Activated CD8-positive, alpha-beta T cell treated with anti-CD3 and anti-CD28 coated beads, Interleukin-2, amount 10 ng/mL, durations not matched to agents 7 days and 5 days (primary cell): ENCODE data around the gene CYTIP. TPM values are rescaled to one million over a fixed set of nuclear protein-coding genes. Genes with fewer than 3 reads are reported as not detected.
A peak's percentile ranks its signal among the peaks of the same experiment; 100 is the strongest.

Experiments
- ATAC-seq: fragments of 150-1000 bp; cut with Tn5 transposase; one replicate; pipeline ENCODE4 v1.10.0; 2021; ENCODE audit warnings: moderate library complexity
- CTCF ChIA-PET: fragments of 350-600 bp; sonication (Branson Sonifier 250); formaldehyde crosslinking; loops from one replicate; lab custom pipeline; 2021; ENCODE audit warnings: antibody characterized with exemption; lab: Charles Lee
- POLR2A ChIA-PET: fragments of 350-600 bp; sonication (Branson Sonifier 250); formaldehyde crosslinking; loops from one replicate; lab custom pipeline; 2021; ENCODE audit warnings: antibody characterized with exemption; lab: Charles Lee
- DNase-seq: peaks from one replicate; pipeline ENCODE4 v3.0.0-alpha.2; 2020
- H3K27ac Mint-ChIP-seq: one replicate; pipeline ENCODE4 v1.8.0; 2021; ENCODE audit warnings: mild to moderate bottlenecking, mixed read lengths
- H3K27me3 Mint-ChIP-seq: one replicate; pipeline ENCODE4 v1.8.0; 2021; ENCODE audit warnings: low read depth, mixed read lengths
- H3K36me3 Mint-ChIP-seq: one replicate; pipeline ENCODE4 v1.8.0; 2021; ENCODE audit warnings: low read depth, mixed read lengths
- H3K4me1 Mint-ChIP-seq: one replicate; pipeline ENCODE4 v1.8.0; 2021; ENCODE audit warnings: low read depth, mixed read lengths
- H3K4me3 Mint-ChIP-seq: one replicate; pipeline ENCODE4 v1.8.0; 2021; ENCODE audit warnings: mild to moderate bottlenecking, mixed read lengths
- H3K9me3 Mint-ChIP-seq: one replicate; pipeline ENCODE4 v1.8.0; 2022; ENCODE audit warnings: mixed read lengths; ENCODE audit not compliant: insufficient read depth
- total RNA-seq, 2 experiments: library from RNA; stranded (reverse); gene quantifications; one replicate each; pipeline ENCODE4 v1.2.3, GENCODE V29; 2021

The CYTIP gene
- total RNA-seq, 2 experiments from 2014 or later: 222 to 227 TPM

GRCh38 chr2:157477919-157478318 is 34.0 kb upstream of the CYTIP start:
- Mint-ChIP-seq H3K4me3 (no peak overlapping the region), H3K9me3 (peaks cover 9% of the 10 kb centered on the region), H3K4me1 (peaks cover 93% of the 10 kb centered on the region), H3K27me3 (no peaks in the 10 kb centered on the region), H3K36me3 (peaks cover 19% of the 10 kb centered on the region), H3K27ac (peak overlapping the region; percentile 88)
- DNase-seq: no peak
- no peak for ATAC-seq
- ChIA-PET POLR2A (interaction anchor here (0.9 to 3.1 kb wide), 9 partner anchors 8 to 58 kb away, joined by 3 to 31 read pairs (median 5); partner anchors contain the start of gene CYTIP), CTCF (interaction anchor here (0.6 to 5.0 kb wide), 13 partner anchors 8 to 175 kb away, joined by 3 to 26 read pairs (median 4); no protein-coding TSS in a partner anchor)

- Mint-ChIP-seq H3K27ac (peak overlapping the region; percentile 88), H3K27me3 (no peaks in the 10 kb centered on the region), H3K4me3 (peak overlapping the region; percentile 67), H3K4me1 (peaks cover 93% of the 10 kb centered on the region), H3K36me3 (peaks cover 19% of the 10 kb centered on the region), H3K9me3 (peaks cover 9% of the 10 kb centered on the region)
- ChIA-PET CTCF (interaction anchor here (0.6 to 5.0 kb wide), 16 partner anchors 9 to 175 kb away, joined by 3 to 26 read pairs (median 4); no protein-coding TSS in a partner anchor), POLR2A (interaction anchor here (0.6 to 3.1 kb wide), 13 partner anchors 9 to 167 kb away, joined by 3 to 31 read pairs (median 5); partner anchors contain the start of gene CYTIP)
- ATAC-seq: peak; percentile 66
- DNase-seq: no peak
Measured at GRCh38 chr2:157476953-157477709, 33.2 kb upstream of the CYTIP start.

DNA sequence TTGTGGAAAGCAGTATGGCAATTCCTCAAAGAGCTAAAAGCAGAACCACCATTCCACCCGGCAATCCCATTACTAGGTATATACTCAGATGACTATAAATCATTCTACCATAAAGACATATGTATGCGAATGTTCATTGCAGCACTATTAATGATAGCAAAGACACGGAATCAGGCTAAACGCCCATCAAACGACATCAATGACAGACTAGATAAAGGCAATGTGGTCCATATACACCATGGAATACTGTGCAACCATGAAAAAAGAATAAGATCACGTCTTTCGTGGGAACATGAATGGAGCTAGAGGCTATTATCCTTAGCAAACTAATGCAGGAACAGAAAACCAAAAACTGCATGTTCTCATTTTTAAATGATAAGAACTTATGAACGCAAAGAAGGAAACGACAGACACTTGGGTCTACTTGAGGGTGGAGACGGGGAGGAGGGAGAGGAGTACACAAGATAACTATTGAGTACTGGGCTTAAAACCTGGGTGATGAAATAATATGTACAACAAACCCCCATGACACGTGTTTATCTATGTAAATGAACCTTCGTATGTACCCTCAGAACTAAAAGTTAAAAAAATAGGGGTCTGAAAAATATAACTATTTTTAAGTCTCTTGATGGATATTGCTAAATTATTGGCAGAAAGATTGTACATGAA is 32.0 kb upstream of the CYTIP start:
- no peak for ATAC-seq
- peak overlapping the region; percentile 18 for H3K27ac Mint-ChIP-seq
- DNase-seq: no peak
- H3K9me3 Mint-ChIP-seq: peaks cover 9% of the 10 kb centered on the region
- no peak overlapping the region for H3K4me3 Mint-ChIP-seq
- CTCF ChIA-PET: interaction anchor here (1.0 to 2.2 kb wide), 3 partner anchors 9 to 36 kb away, joined by 3 to 8 read pairs (median 6); no protein-coding TSS in a partner anchor
- H3K36me3 Mint-ChIP-seq: peaks cover 21% of the 10 kb centered on the region
- peaks cover 92% of the 10 kb centered on the region for H3K4me1 Mint-ChIP-seq
- no peaks in the 10 kb centered on the region for H3K27me3 Mint-ChIP-seq
- POLR2A ChIA-PET: interaction anchor here (1.0 to 4.0 kb wide), 4 partner anchors 32 to 57 kb away, joined by 4 to 30 read pairs (median 4); partner anchors contain the start of gene CYTIP

GRCh38 chr2:157473581-157473980 is 29.7 kb upstream of the CYTIP start:
- ChIA-PET POLR2A (interaction anchor here (0.7 to 4.0 kb wide), 7 partner anchors 16 to 60 kb away, joined by 3 to 30 read pairs (median 4); partner anchors contain the start of gene CYTIP), CTCF (interaction anchor here (0.8 to 3.4 kb wide), 8 partner anchors 9 to 146 kb away, joined by 3 to 13 read pairs (median 6); no protein-coding TSS in a partner anchor)
- ATAC-seq: no peak
- H3K4me3 Mint-ChIP-seq: no peak overlapping the region
- peaks cover 1% of the 10 kb centered on the region for H3K9me3 Mint-ChIP-seq
- H3K27ac Mint-ChIP-seq: peak overlapping the region; percentile 78
- no peak for DNase-seq
- peaks cover 90% of the 10 kb centered on the region for H3K4me1 Mint-ChIP-seq
- H3K36me3 Mint-ChIP-seq: peaks cover 11% of the 10 kb centered on the region
- H3K27me3 Mint-ChIP-seq: no peaks in the 10 kb centered on the region

DNA sequence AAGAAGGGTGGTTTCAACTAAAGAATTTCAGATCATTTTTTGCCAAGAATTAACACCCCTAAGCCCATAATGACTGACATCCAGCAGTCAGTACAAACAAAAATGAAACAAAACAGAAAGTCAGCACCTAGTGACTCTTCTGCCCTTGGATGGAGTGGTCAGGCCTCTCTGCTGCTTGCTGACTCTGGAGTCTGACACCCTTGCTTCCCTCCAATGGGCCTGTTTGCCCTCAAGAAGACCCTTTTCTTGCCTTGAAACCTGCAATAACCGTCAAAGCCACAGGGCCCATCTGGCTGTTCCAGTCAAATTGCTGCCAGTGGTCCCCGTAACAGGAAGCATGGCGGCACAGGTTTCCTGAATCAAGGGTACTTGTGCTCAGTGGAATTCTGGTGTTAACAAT is 27.2 kb upstream of the CYTIP start:
- Mint-ChIP-seq H3K4me3 (peak overlapping the region; percentile 72), H3K9me3 (no peaks in the 10 kb centered on the region), H3K4me1 (peaks cover 93% of the 10 kb centered on the region), H3K36me3 (peaks cover 24% of the 10 kb centered on the region), H3K27me3 (no peaks in the 10 kb centered on the region), H3K27ac (peak overlapping the region; percentile 85)
- CTCF ChIA-PET: interaction anchor here (1.3 to 2.5 kb wide), 5 partner anchors 8 to 138 kb away, joined by 3 to 9 read pairs (median 6); no protein-coding TSS in a partner anchor
- ATAC-seq (peak; percentile 28), DNase-seq (peak; percentile 49)
- POLR2A ChIA-PET: interaction anchor here (0.6 to 7.4 kb wide), 3 partner anchors 9 to 145 kb away, joined by 3 to 258 read pairs (median 33); partner anchors contain the start of genes CYTIP and ERMN

DNA sequence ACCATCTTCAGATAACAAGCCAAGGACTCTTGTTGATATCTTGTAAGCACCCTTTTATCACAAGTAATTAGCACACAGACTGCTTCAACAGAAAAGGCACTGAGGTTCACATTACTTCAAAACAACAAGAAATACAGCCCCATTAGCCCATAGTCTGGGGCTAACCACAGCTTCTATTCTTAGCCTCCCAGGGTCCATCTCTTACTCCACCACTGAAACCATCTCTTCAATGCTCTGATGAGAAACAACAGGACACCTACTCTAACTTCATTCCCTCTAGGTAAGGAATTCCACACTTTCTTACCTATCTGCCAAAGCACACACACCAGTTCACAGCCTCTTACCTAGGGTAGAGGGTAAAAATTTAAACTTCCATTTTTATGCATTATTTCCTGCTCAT is 26.4 kb upstream of the CYTIP start:
- H3K27me3 Mint-ChIP-seq: no peaks in the 10 kb centered on the region
- H3K4me1 Mint-ChIP-seq: peaks cover 93% of the 10 kb centered on the region
- H3K4me3 Mint-ChIP-seq: peak overlapping the region; percentile 72
- POLR2A ChIA-PET: interaction anchor here (1.5 to 7.4 kb wide), 7 partner anchors 10 to 57 kb away, joined by 6 to 258 read pairs (median 9); partner anchors contain the start of gene CYTIP
- H3K27ac Mint-ChIP-seq: peak overlapping the region; percentile 99
- DNase-seq (no peak), ATAC-seq (peak; percentile 9)
- H3K9me3 Mint-ChIP-seq: no peaks in the 10 kb centered on the region
- CTCF ChIA-PET: interaction anchor here (1.0 to 4.4 kb wide), 15 partner anchors 9 to 168 kb away, joined by 3 to 17 read pairs (median 3); partner anchors contain the start of gene CYTIP
- peaks cover 30% of the 10 kb centered on the region for H3K36me3 Mint-ChIP-seq

DNA sequence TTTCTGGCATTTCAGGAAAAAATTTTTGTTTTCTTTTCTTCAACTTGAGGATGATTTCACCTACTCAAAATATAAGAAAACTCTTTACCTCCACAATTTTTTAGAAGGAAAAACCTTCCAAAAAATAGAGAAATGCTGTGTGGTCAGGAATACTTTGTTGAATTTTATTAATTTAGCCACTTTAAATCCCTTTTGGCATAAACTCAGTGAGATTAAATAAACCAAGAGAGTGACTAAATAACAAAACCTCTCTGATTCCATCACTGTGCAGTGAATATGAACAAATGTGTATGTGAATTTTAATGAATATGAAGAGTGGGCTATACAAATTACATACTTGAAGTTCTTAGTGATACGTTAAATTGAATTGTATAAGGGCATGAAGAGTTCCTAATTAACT is 25.8 kb upstream of the CYTIP start:
- Mint-ChIP-seq H3K27ac (peak overlapping the region; percentile 99), H3K4me3 (peak overlapping the region; percentile 72), H3K4me1 (peaks cover 96% of the 10 kb centered on the region), H3K9me3 (no peaks in the 10 kb centered on the region), H3K36me3 (peaks cover 31% of the 10 kb centered on the region), H3K27me3 (no peaks in the 10 kb centered on the region)
- ATAC-seq: no peak
- ChIA-PET POLR2A (interaction anchor here (1.3 to 7.4 kb wide), 8 partner anchors 10 to 56 kb away, joined by 3 to 258 read pairs (median 8); partner anchors contain the start of gene CYTIP), CTCF (interaction anchor here (1.0 to 4.4 kb wide), 16 partner anchors 9 to 167 kb away, joined by 3 to 17 read pairs (median 3); partner anchors contain the start of gene CYTIP)
- DNase-seq: no peak

- Mint-ChIP-seq H3K36me3 (peaks cover 31% of the 10 kb centered on the region), H3K9me3 (no peaks in the 10 kb centered on the region), H3K4me3 (peak overlapping the region; percentile 72), H3K4me1 (peaks cover 96% of the 10 kb centered on the region), H3K27ac (peak overlapping the region; percentile 99), H3K27me3 (no peaks in the 10 kb centered on the region)
- DNase-seq: no peak
- ATAC-seq: peak; percentile 76
- POLR2A ChIA-PET: interaction anchor here (0.6 to 7.4 kb wide), 14 partner anchors 8 to 56 kb away, joined by 3 to 258 read pairs (median 7); partner anchors contain the start of gene CYTIP
- CTCF ChIA-PET: interaction anchor here (0.7 to 4.4 kb wide), 19 partner anchors 9 to 166 kb away, joined by 3 to 17 read pairs (median 3); partner anchors contain the start of gene CYTIP
Measured at GRCh38 chr2:157468931-157469708, 25.2 kb upstream of the CYTIP start.

DNA sequence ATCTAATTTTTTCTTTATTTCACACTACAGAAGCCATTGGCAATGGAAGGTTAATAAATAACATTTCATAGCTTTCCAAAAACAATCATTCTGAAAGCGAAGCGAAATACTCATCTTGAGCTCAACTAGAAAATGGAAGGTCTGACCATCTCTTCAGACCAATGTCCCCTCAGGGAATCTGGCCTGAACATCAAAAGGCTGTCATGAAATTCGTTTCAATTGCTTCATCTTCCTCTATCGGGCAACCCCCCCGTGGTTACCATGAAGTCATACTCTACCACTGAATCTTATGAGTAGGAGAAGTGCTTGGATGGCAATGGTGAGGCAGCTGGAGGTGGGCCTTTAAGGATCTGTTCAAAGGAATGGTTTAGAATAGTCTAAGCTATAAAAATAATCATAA is 22.9 kb upstream of the CYTIP start:
- Mint-ChIP-seq H3K27ac (peak overlapping the region; percentile 65), H3K9me3 (no peaks in the 10 kb centered on the region), H3K4me1 (peaks cover 96% of the 10 kb centered on the region), H3K27me3 (no peaks in the 10 kb centered on the region), H3K4me3 (no peak overlapping the region), H3K36me3 (peaks cover 20% of the 10 kb centered on the region)
- POLR2A ChIA-PET: interaction anchor here (1.1 to 7.4 kb wide), 8 partner anchors 9 to 432 kb away, joined by 3 to 258 read pairs (median 4); partner anchors contain the start of gene CYTIP
- CTCF ChIA-PET: interaction anchor here (0.8 to 6.0 kb wide), 17 partner anchors 9 to 164 kb away, joined by 3 to 40 read pairs (median 7); partner anchors contain the start of gene CYTIP
- no peak for DNase-seq
- no peak for ATAC-seq

- Mint-ChIP-seq H3K4me1 (peaks cover 98% of the 10 kb centered on the region), H3K27ac (peak overlapping the region; percentile 65), H3K36me3 (peaks cover 23% of the 10 kb centered on the region), H3K27me3 (no peaks in the 10 kb centered on the region), H3K4me3 (no peak overlapping the region), H3K9me3 (no peaks in the 10 kb centered on the region)
- DNase-seq (no peak), ATAC-seq (no peak)
- ChIA-PET CTCF (interaction anchor here (0.6 to 6.0 kb wide), 13 partner anchors 8 to 163 kb away, joined by 3 to 40 read pairs (median 7); partner anchors contain the start of gene CYTIP), POLR2A (interaction anchor here (1.3 to 7.4 kb wide), 5 partner anchors 12 to 28 kb away, joined by 4 to 258 read pairs (median 11); partner anchors contain the start of gene CYTIP)
Measured at GRCh38 chr2:157465554-157465953, 21.7 kb upstream of the CYTIP start.
